Measurements from ENCODE around the gene ZNF77. TPM values are rescaled to one million over a fixed set of nuclear protein-coding genes. Genes with fewer than 3 reads are reported as not detected.

Gene ZNF77
- polyA plus RNA-seq, 1 of the 3 experiments (the other 2 are of a cell fraction), result 4.4 TPM

DNA sequence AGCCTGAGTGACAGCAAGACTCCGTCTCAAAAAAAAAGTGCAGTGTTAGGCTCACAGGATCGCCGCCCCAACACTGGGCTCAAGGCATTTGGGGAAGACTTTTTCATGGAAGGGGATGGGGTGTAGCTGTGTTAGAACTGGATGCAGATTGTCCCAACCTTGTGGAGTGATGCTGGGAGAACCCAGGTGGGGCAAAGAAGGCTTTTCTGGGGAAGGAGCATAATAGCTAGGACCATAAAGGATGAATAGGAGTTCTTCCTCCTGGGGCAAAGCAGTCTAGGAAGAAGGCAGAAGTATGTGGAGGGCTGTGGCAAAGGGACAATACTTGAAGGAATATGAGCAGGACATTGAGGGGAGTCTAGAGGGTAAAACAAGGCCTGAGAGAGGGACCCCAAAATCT, 43.8 kb upstream of the ZNF77 start:
- Histone ChIP-seq H3K27ac (ENCODE audit: low read depth in 2 of 2, low read length in 1 of 2) (no peak overlapping the region), H3K9me2 (no peaks in the 10 kb centered on the region), H3K9me3 (no peaks in the 10 kb centered on the region), H3K4me2 (no peak overlapping the region), H4K20me1 (ENCODE audit: insufficient read depth) (no peaks in the 10 kb centered on the region), H3K27me3 (ENCODE audit: insufficient read depth) (no peaks in the 10 kb centered on the region), H3F3A (replicated peaks; ENCODE audit: insufficient read depth) (peaks cover under 1% of the 10 kb centered on the region), H3K36me3 (replicated peaks in 1 of 2; ENCODE audit: control insufficient read depth in 1 of 2, insufficient read depth in 2 of 2, low read length in 1 of 2) (no peaks in the 10 kb centered on the region), H3K4me1 (ENCODE audit: control insufficient read depth in 1 of 2, insufficient read depth in 2 of 2, low read depth in 1 of 2, low read length in 1 of 2) (peaks cover 3 to 16% of the 10 kb centered on the region in 2 experiments; a peak in 2 of 4 replicates), H2AFZ (ENCODE audit: low read depth) (no peak overlapping the region), H3K9ac (no peak overlapping the region), H3K4me3 (ENCODE audit: low read depth in 2 of 2, low read length in 1 of 2) (no peak overlapping the region), H3K79me2 (ENCODE audit: insufficient read depth) (no peaks in the 10 kb centered on the region)
- 95% methylated on average over 3 of the region's 3 CpGs for WGBS (ENCODE audit: low lambda C conversion rate)
- CTCF ChIA-PET, result interaction anchor here (0.9 to 1.1 kb wide), 2 partner anchors 12 to 87 kb away, joined by 3 read pairs; no protein-coding TSS in a partner anchor
- POLR2A ChIA-PET, result no interaction called here
- DNase-seq, result no peak
- TF ChIP-seq SMC3 (IDR thresholded peaks at IDR 0.05; ENCODE audit: low read depth, low read length), result no peak
- TF ChIP-seq, protein P1, sequence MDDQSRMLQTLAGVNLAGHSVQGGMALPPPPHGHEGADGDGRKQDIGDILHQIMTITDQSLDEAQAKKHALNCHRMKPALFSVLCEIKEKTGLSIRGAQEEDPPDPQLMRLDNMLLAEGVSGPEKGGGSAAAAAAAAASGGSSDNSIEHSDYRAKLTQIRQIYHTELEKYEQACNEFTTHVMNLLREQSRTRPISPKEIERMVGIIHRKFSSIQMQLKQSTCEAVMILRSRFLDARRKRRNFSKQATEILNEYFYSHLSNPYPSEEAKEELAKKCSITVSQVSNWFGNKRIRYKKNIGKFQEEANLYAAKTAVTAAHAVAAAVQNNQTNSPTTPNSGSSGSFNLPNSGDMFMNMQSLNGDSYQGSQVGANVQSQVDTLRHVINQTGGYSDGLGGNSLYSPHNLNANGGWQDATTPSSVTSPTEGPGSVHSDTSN (IDR thresholded peaks at IDR 0.05), result no peak
- TF ChIP-seq MXI1 (IDR thresholded peaks at IDR 0.05; ENCODE audit: low read depth, low read length), result no peak
- no peak for TF ChIP-seq EP300 (IDR thresholded peaks at IDR 0.05; ENCODE audit: borderline replicate concordance in 1 of 2, low read depth in 1 of 2, low read length in 1 of 2)
- no peak for TF ChIP-seq FOSL2 (IDR thresholded peaks at IDR 0.05; ENCODE audit: borderline replicate concordance, low read depth)
- TF ChIP-seq, protein P2, sequence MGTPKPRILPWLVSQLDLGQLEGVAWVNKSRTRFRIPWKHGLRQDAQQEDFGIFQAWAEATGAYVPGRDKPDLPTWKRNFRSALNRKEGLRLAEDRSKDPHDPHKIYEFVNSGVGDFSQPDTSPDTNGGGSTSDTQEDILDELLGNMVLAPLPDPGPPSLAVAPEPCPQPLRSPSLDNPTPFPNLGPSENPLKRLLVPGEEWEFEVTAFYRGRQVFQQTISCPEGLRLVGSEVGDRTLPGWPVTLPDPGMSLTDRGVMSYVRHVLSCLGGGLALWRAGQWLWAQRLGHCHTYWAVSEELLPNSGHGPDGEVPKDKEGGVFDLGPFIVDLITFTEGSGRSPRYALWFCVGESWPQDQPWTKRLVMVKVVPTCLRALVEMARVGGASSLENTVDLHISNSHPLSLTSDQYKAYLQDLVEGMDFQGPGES (IDR thresholded peaks at IDR 0.05; ENCODE audit: low read depth, low read length), result no peak
- TF ChIP-seq POLR2AphosphoS5 (IDR thresholded peaks at IDR 0.05; ENCODE audit: low read depth, low read length), result no peak
- no peak for TF ChIP-seq RAD21 (IDR thresholded peaks at IDR 0.05; ENCODE audit: low read length)
- no peak for TF ChIP-seq TEAD4 (IDR thresholded peaks at IDR 0.05; ENCODE audit: borderline replicate concordance, insufficient read depth)
- no peak for TF ChIP-seq FOXJ3 (CRISPR knock-in tag; IDR thresholded peaks at IDR 0.05)
- TF ChIP-seq ELF1 (IDR thresholded peaks at IDR 0.05), result no peak
- TF ChIP-seq, protein P3, sequence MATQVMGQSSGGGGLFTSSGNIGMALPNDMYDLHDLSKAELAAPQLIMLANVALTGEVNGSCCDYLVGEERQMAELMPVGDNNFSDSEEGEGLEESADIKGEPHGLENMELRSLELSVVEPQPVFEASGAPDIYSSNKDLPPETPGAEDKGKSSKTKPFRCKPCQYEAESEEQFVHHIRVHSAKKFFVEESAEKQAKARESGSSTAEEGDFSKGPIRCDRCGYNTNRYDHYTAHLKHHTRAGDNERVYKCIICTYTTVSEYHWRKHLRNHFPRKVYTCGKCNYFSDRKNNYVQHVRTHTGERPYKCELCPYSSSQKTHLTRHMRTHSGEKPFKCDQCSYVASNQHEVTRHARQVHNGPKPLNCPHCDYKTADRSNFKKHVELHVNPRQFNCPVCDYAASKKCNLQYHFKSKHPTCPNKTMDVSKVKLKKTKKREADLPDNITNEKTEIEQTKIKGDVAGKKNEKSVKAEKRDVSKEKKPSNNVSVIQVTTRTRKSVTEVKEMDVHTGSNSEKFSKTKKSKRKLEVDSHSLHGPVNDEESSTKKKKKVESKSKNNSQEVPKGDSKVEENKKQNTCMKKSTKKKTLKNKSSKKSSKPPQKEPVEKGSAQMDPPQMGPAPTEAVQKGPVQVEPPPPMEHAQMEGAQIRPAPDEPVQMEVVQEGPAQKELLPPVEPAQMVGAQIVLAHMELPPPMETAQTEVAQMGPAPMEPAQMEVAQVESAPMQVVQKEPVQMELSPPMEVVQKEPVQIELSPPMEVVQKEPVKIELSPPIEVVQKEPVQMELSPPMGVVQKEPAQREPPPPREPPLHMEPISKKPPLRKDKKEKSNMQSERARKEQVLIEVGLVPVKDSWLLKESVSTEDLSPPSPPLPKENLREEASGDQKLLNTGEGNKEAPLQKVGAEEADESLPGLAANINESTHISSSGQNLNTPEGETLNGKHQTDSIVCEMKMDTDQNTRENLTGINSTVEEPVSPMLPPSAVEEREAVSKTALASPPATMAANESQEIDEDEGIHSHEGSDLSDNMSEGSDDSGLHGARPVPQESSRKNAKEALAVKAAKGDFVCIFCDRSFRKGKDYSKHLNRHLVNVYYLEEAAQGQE (IDR thresholded peaks at IDR 0.05; ENCODE audit: low read depth, low read length), result no peak
- no peak for TF ChIP-seq EZH2phosphoT487 (IDR thresholded peaks at IDR 0.05; ENCODE audit: borderline replicate concordance, low read depth)
- TF ChIP-seq, protein P4, sequence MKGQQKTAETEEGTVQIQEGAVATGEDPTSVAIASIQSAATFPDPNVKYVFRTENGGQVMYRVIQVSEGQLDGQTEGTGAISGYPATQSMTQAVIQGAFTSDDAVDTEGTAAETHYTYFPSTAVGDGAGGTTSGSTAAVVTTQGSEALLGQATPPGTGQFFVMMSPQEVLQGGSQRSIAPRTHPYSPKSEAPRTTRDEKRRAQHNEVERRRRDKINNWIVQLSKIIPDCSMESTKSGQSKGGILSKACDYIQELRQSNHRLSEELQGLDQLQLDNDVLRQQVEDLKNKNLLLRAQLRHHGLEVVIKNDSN (IDR thresholded peaks at IDR 0.05; ENCODE audit: borderline replicate concordance, low read depth), result no peak
- TF ChIP-seq, protein P5, sequence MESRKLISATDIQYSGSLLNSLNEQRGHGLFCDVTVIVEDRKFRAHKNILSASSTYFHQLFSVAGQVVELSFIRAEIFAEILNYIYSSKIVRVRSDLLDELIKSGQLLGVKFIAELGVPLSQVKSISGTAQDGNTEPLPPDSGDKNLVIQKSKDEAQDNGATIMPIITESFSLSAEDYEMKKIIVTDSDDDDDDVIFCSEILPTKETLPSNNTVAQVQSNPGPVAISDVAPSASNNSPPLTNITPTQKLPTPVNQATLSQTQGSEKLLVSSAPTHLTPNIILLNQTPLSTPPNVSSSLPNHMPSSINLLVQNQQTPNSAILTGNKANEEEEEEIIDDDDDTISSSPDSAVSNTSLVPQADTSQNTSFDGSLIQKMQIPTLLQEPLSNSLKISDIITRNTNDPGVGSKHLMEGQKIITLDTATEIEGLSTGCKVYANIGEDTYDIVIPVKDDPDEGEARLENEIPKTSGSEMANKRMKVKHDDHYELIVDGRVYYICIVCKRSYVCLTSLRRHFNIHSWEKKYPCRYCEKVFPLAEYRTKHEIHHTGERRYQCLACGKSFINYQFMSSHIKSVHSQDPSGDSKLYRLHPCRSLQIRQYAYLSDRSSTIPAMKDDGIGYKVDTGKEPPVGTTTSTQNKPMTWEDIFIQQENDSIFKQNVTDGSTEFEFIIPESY (IDR thresholded peaks at IDR 0.05; ENCODE audit: borderline replicate concordance, low read depth), result no peak
- TF ChIP-seq, protein P6, sequence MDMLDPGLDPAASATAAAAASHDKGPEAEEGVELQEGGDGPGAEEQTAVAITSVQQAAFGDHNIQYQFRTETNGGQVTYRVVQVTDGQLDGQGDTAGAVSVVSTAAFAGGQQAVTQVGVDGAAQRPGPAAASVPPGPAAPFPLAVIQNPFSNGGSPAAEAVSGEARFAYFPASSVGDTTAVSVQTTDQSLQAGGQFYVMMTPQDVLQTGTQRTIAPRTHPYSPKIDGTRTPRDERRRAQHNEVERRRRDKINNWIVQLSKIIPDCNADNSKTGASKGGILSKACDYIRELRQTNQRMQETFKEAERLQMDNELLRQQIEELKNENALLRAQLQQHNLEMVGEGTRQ (IDR thresholded peaks at IDR 0.05; ENCODE audit: borderline replicate concordance, low read depth, low read length), result no peak
